ENCODE results near the gene CBX4. TPM values are rescaled to one million over a fixed set of nuclear protein-coding genes. Genes with fewer than 3 reads are reported as not detected.
A peak's percentile ranks its signal among the peaks of the same experiment; 100 is the strongest.

The CBX4 gene
- total RNA-seq, 2 donors from 2014 or later: 28.0 to 28.5 TPM

DNA sequence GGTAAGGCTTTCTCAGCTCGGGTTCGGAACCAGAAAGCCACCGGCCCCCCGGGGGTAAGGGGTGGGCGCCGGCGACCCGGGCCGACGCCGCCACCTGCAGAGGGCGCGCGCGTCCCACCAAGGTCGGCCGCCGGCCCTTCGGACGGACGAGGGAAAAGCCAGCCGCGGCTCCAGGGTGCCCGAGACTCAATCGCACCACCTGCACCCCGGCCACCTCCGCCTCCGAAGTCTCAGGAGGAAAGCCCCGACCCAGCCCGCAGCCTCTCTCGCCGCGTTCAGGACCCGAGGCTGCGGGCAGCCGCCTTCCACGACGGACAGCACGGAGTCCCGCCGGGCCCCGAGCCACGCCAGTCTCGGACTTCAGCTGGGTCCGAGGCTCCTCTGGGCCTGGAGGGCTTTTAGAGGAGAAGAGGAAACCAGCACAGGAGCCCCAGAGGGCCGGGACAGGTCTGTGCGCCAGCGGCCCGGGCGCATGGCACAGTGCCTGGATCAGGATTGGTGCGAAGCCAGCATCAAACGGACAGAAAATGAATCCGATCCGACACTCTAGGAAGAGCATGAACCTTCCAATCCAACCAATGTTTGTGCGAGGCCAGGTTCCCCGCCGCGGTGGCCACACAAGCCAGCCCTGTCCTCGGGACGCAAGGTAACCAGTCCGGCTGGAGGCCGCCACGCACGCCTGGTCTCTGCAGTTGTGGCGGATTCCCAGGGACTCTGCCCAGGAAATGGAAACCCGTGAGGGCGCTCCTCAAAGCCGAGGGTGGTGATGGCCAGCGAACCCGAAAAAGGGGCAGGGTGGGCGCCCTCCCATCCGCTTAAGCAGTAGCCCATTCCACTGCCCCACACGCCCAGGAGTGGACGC is 49.1 kb downstream of the CBX4 start:
- Histone ChIP-seq H3K4me1 (replicated peaks) (no peaks in the 10 kb centered on the region), H3K27me3 (replicated peaks; ENCODE audit: insufficient read depth) (peaks cover 29% of the 10 kb centered on the region), H3K9me3 (no peaks in the 10 kb centered on the region), H3K27ac (no peak overlapping the region), H3K4me3 (no peak overlapping the region), H3K36me3 (no peaks in the 10 kb centered on the region)
- 3% methylated on average over 66 of the region's 74 CpGs for WGBS
- no peak for TF ChIP-seq POLR2A (IDR thresholded peaks at IDR 0.05)
- TF ChIP-seq, protein P1, sequence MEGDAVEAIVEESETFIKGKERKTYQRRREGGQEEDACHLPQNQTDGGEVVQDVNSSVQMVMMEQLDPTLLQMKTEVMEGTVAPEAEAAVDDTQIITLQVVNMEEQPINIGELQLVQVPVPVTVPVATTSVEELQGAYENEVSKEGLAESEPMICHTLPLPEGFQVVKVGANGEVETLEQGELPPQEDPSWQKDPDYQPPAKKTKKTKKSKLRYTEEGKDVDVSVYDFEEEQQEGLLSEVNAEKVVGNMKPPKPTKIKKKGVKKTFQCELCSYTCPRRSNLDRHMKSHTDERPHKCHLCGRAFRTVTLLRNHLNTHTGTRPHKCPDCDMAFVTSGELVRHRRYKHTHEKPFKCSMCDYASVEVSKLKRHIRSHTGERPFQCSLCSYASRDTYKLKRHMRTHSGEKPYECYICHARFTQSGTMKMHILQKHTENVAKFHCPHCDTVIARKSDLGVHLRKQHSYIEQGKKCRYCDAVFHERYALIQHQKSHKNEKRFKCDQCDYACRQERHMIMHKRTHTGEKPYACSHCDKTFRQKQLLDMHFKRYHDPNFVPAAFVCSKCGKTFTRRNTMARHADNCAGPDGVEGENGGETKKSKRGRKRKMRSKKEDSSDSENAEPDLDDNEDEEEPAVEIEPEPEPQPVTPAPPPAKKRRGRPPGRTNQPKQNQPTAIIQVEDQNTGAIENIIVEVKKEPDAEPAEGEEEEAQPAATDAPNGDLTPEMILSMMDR (IDR thresholded peaks at IDR 0.05): peak; percentile 51 to 77 (median 68)
- DNase-seq (ENCODE audit: low spot score): no peak
- intact Hi-C loops (cut with DNase I): no loop called here

DNA sequence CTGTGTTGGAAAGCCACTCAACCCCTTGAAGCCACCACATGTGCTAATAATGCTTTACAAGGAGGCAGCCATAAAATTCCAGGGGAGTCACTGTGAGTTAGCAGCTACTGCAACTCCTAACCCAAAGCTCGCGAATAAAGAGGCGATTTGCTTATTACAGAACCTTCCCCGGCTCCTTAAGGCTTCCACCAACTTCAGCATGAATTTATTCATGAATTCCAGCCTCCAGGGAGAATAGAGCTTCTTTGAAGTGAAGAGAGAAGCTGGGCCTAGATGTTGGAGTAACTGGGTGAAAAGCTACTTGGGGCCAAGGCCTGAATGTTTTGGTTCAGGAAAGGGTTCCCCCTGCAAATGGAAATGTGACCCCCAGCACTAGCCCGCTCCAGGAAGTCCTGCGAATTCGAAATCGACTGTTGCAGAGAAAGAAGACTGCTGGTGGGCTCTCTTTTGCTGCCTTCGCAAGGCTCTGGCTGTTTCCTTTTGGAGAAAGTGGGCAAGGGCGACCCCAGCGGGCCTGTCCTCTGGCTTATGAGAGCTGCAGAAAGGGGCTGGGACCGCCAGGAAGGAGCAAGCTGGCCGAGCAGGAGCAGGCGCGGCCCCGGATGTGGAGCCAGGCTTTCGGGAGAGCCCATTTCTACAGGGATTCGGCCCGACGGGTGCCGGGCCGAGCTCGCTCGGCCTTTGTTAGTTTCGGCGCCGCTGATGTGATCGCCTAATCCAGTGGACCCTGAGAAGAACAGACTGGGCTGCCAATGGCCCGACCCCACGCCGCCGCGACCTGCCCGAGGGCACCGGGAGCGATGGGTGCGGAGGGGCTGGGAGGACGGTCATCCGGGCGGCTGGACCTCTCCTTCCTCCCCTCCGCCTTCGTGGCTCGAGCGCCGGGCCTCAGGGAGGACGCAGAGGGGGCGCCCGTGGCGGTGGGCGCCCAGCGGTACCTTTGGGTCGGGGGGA is 50.0 kb downstream of the CBX4 start:
- peaks cover 29% of the 10 kb centered on the region for H3K27me3 ChIP-seq (replicated peaks; ENCODE audit: insufficient read depth)
- intact Hi-C loops (cut with DNase I): no loop called here
- TF ChIP-seq POLR2AphosphoS5 (IDR thresholded peaks at IDR 0.05) (no peak), POLR2A (IDR thresholded peaks at IDR 0.05) (no peak)
- TF ChIP-seq, protein P1 (IDR thresholded peaks at IDR 0.05): no peak
- H3K36me3 ChIP-seq: no peaks in the 10 kb centered on the region
- no peak overlapping the region for H3K27ac ChIP-seq
- no peaks in the 10 kb centered on the region for H3K9me3 ChIP-seq
- no peaks in the 10 kb centered on the region for H3K4me1 ChIP-seq (replicated peaks)
- 28% methylated on average over 51 of the region's 52 CpGs for WGBS
- no peak for DNase-seq (ENCODE audit: low spot score)
- H3K4me3 ChIP-seq: no peak overlapping the region

DNA sequence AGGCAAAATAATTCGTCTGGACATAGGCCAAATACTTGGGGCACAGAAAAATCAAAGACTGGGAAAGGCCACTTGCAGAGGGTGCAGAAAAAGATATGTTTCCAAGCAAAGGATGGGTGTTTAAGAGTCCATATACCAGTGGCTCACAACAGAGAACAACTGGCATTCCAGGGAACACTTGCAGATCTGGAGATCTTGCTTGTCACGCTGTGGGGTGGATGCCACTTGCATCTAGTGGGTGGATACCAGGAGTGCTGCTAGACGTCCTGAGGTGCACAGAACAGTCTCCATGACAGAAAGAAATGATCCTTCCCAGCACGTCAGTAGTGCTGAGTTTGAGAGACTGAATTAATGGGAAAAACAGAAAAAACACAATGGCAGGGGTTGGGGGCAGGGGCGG is 50.8 kb downstream of the CBX4 start:
- Histone ChIP-seq H3K4me1 (replicated peaks) (no peaks in the 10 kb centered on the region), H3K4me3 (no peak overlapping the region), H3K36me3 (no peaks in the 10 kb centered on the region), H3K27me3 (replicated peaks; ENCODE audit: insufficient read depth) (peaks cover 29% of the 10 kb centered on the region), H3K9me3 (no peaks in the 10 kb centered on the region), H3K27ac (no peak overlapping the region)
- TF ChIP-seq, protein P1 (IDR thresholded peaks at IDR 0.05): no peak
- TF ChIP-seq POLR2A (IDR thresholded peaks at IDR 0.05) (no peak), POLR2AphosphoS5 (IDR thresholded peaks at IDR 0.05) (no peak)
- intact Hi-C loops (cut with DNase I): no loop called here
- DNase-seq (ENCODE audit: low spot score): no peak
- 83% methylated on average over 5 of the region's 5 CpGs for WGBS

DNA sequence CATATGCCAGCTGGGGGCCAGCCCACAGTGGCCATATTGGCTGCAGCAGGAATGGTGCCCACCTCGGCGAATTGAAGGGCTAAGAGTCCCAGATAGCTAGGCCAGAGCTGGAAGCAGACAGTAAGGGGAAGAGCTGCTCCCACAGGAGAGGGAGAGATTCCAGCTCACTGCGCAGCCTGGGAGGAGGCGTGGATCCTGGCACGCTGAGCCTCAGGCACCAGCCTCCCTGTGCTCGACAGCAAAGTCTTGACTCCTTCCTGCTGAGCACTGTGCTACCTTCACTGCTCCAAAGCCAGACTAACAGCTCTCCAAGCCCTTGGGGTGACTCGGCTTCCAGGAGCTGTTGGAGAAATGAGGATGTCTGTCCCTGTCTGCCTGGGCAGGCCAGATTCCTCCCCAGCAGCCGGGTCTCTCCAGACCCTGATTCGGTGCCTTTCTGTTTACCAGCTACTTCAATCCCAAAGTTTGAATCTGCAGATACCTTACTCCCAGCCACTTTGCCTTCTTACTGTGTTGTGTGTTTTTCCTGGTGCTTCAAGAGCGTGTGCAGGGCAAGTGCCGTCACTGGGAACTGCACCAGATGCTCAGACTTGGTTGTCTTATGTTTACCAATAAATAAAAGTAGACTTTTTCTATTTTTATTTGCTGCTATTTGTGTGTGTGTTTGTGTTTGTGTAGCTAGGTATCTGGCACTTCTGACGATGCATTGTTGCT is 52.2 kb downstream of the CBX4 start:
- Histone ChIP-seq H3K27ac (no peak overlapping the region), H3K27me3 (replicated peaks; ENCODE audit: insufficient read depth) (peaks cover 22% of the 10 kb centered on the region), H3K9me3 (no peaks in the 10 kb centered on the region), H3K4me3 (no peak overlapping the region), H3K4me1 (replicated peaks) (no peaks in the 10 kb centered on the region), H3K36me3 (no peaks in the 10 kb centered on the region)
- intact Hi-C loops (cut with DNase I): no loop called here
- DNase-seq (ENCODE audit: low spot score): no peak
- 90% methylated on average over 11 of the region's 12 CpGs for WGBS
- TF ChIP-seq POLR2A (IDR thresholded peaks at IDR 0.05) (no peak), POLR2AphosphoS5 (IDR thresholded peaks at IDR 0.05) (no peak)
- TF ChIP-seq, protein P1 (IDR thresholded peaks at IDR 0.05): no peak
